Uterus (tissue), 2 donors: ENCODE measurements around the gene ADCY5.

ENCODE experiments used
- CTCF ChIP-seq, 4 experiments: fragments of 200-600 bp in 2 of 4; fragments of 450-650 bp in 2 of 4; sonication (generic) in 2 of 4; IDR thresholded peaks; one replicate each; pipeline ENCODE4 v1.5.1; 2016 to 2019; ENCODE audit warnings: antibody characterized with exemption in 4 of 4, mild to moderate bottlenecking in 2 of 4, moderate library complexity in 1 of 4
- POLR2A ChIP-seq, 2 donors: fragments of 450-650 bp; IDR thresholded peaks; one replicate each; pipeline ENCODE4 v1.6.1; 2016; ENCODE audit warnings: antibody characterized with exemption in 2 of 2, mild to moderate bottlenecking in 1 of 2, moderate library complexity in 1 of 2

GRCh38 chr3:123478314-123478713 is 29.4 kb upstream of the ADCY5 start:
- TF ChIP-seq POLR2A (IDR thresholded peaks at IDR 0.05) (no peak), CTCF (IDR thresholded peaks at IDR 0.05) (no peak)
